GM12878 (cell line): Measurements from ENCODE around the gene FEZF2. TPM values are rescaled to one million over a fixed set of nuclear protein-coding genes. Genes with fewer than 3 reads are reported as not detected.

Experiments used
- ATAC-seq: fragments of 200-7000 bp; cut with Tn5 transposase; 3 replicates; pipeline ENCODE4 v1.9.1; 2020; ENCODE audit warnings: mild to moderate bottlenecking, moderate library complexity
- BruUV-seq: library from RNA; stranded (reverse); fragments of 400-500 nt; replicated peaks from 2 replicates; lab custom pipeline; 2021; lab: Mats Ljungman, UMichigan
- CTCF ChIA-PET: fragments of 300-600 bp; sonication (Branson Sonifier 250); formaldehyde crosslinking; extraction: SDS; loops from one replicate; lab custom pipeline; 2021; ENCODE audit warnings: inconsistent platforms; lab: Yijun Ruan, JAX
- POLR2A ChIA-PET: fragments of 350-600 bp; formaldehyde crosslinking; extraction: SDS; loops from one replicate; lab custom pipeline; 2021; ENCODE audit warnings: inconsistent platforms; lab: Charles Lee
- RAD21 ChIA-PET: fragments of 300-600 bp; sonication (Branson Sonifier 250); formaldehyde crosslinking; loops from one replicate; lab custom pipeline; 2023; ENCODE audit warnings: antibody characterized with exemption; ENCODE audit not compliant: unreplicated experiment; lab: Charles Lee
- SMC1A ChIA-PET: fragments of 300-600 bp; sonication (Branson Sonifier 250); formaldehyde crosslinking; loops from one replicate; lab custom pipeline; 2023; ENCODE audit not compliant: unreplicated experiment, uncharacterized antibody; lab: Charles Lee
- DNase-seq: peaks from one replicate; pipeline ENCODE4 v3.0.0-alpha.2; 2011; ENCODE audit warnings: low read depth, low spot score
- FAIRE-seq: peaks from 3 replicates; lab custom pipeline; 2011; peaks lifted over from hg19 to GRCh38; lab: Jason Lieb, UNC
- H2AFZ ChIP-seq: 2 replicates; pipeline ENCODE4 v1.6.0; 2011; ENCODE audit warnings: low read depth, low read length, control low read depth; ENCODE audit not compliant: control insufficient read depth
- H3K27ac ChIP-seq: 2 replicates; pipeline ENCODE4 v1.5.1; 2011; ENCODE audit warnings: control low read depth; ENCODE audit not compliant: control insufficient read depth, insufficient read depth
- H3K27me3 ChIP-seq, 2 experiments: replicated peaks in 1 of 2; 2 replicates each; pipeline versions ENCODE4 v1.6.0 to v1.6.1; 2011; ENCODE audit warnings: low read length in 1 of 2; ENCODE audit not compliant: control insufficient read depth in 2 of 2, insufficient read depth in 2 of 2
- H3K36me3 ChIP-seq, 2 experiments: 2 replicates each; pipeline ENCODE4 v1.5.1; 2011; ENCODE audit warnings: low read length in 1 of 2; ENCODE audit not compliant: control insufficient read depth in 2 of 2, insufficient read depth in 2 of 2
- H3K4me1 ChIP-seq: 2 replicates; pipeline ENCODE4 v1.6.1; 2011; ENCODE audit warnings: mild to moderate bottlenecking, low read length, moderate library complexity, mixed read lengths; ENCODE audit not compliant: control insufficient read depth, insufficient read depth
- H3K4me2 ChIP-seq: 2 replicates; pipeline ENCODE4 v1.6.0; 2011; ENCODE audit warnings: control low read depth; ENCODE audit not compliant: control insufficient read depth, insufficient read depth
- H3K4me3 ChIP-seq: fragments of 200-600 bp; sonication (generic); 2 replicates; pipeline ENCODE4 v1.5.1; 2016
- H3K79me2 ChIP-seq: 2 replicates; pipeline ENCODE4 v1.6.0; 2011; ENCODE audit warnings: low read length; ENCODE audit not compliant: control insufficient read depth, insufficient read depth
- H3K9ac ChIP-seq: 2 replicates; pipeline ENCODE4 v1.8.0; 2011; ENCODE audit warnings: low read length, control low read depth, mixed read lengths; ENCODE audit not compliant: control insufficient read depth, insufficient read depth
- H3K9me3 ChIP-seq: replicated peaks from 3 replicates; pipeline ENCODE4 v1.5.1; 2011; ENCODE audit warnings: mild to moderate bottlenecking, low read length; ENCODE audit not compliant: control insufficient read depth, insufficient read depth
- H4K20me1 ChIP-seq: 2 replicates; pipeline ENCODE4 v1.6.0; 2011; ENCODE audit not compliant: control insufficient read depth, insufficient read depth
- CREM ChIP-seq: IDR thresholded peaks from 2 replicates; pipeline ENCODE4 v1.6.1; 2014; ENCODE audit warnings: antibody characterized with exemption, low read depth
- EED ChIP-seq: sonication (generic); IDR thresholded peaks from 2 replicates; pipeline ENCODE4 v1.6.1; 2016; ENCODE audit warnings: antibody characterized with exemption, low read depth
- ETV6 ChIP-seq, 2 experiments: fragments of 450-650 bp in 1 of 2; IDR thresholded peaks in 1 of 2; conservative IDR thresholded peaks in 1 of 2; 2 replicates each; pipeline ENCODE4 v1.6.1; 2014; ENCODE audit warnings: antibody characterized with exemption in 1 of 2, borderline replicate concordance in 1 of 2, low read depth in 1 of 2, mild to moderate bottlenecking in 1 of 2, moderate library complexity in 1 of 2
- HDAC2 ChIP-seq: fragments of 200-600 bp; sonication (generic); IDR thresholded peaks from 2 replicates; pipeline ENCODE4 v1.6.1; 2017
- IRF3 ChIP-seq: fragments of 450-650 bp; IDR thresholded peaks from 2 replicates; pipeline ENCODE4 v1.6.1; 2014; ENCODE audit warnings: mild to moderate bottlenecking
- SREBF2 ChIP-seq: IDR thresholded peaks from 2 replicates; pipeline ENCODE4 v1.6.1; 2012; ENCODE audit warnings: mild to moderate bottlenecking, low read length
- SUZ12 ChIP-seq: fragments of 200-600 bp; sonication (generic); IDR thresholded peaks from one replicate; pipeline ENCODE4 v1.6.1; 2018; ENCODE audit warnings: antibody characterized with exemption, mild to moderate bottlenecking; ENCODE audit not compliant: unreplicated experiment
- WGBS: methylation state at CpG from one replicate; pipeline ENCODE4 v1.1.6; 2016; ENCODE audit warnings: low lambda C conversion rate; ENCODE audit not compliant: insufficient replicate concordance, insufficient coverage; ENCODE audit errors: missing lambda C conversion rate; 5-methylcytosine and 5-hydroxymethylcytosine counted together
- in situ Hi-C: fragments of 300-500 bp; cut with MboI; formaldehyde crosslinking; loops from 9 replicates; pipeline ENCODE4 v1.14.3; 2018; ENCODE audit warnings: mixed read lengths
- intact Hi-C: fragments of 100-400 bp; cut with micrococcal nuclease; formaldehyde crosslinking; loops from one replicate; pipeline ENCODE4 v1.14.2; 2022; ENCODE audit not compliant: unreplicated experiment
- polyA plus RNA-seq, 11 experiments: library from polyadenylated mRNA; depleted of rRNA in 4 of 11; unstranded in 6 of 11; stranded (reverse) in 5 of 11; fragments of >200 nt; fragmentation: Nextera tagmentation in 4 of 11; fragmentation: Illumina TruSeq in 1 of 11; extraction: Ambion mirVana in 4 of 11; extraction: Trizol in 1 of 11; gene quantifications; 1 replicate in 1 of 11; 2 replicates in 10 of 11; pipeline versions ENCODE4 v1.2.1 to v1.2.3, GENCODE V29; 2011 to 2016; ENCODE audit warnings: inconsistent platforms in 2 of 11, missing spikeins in 2 of 11, low read depth in 1 of 11
- total RNA-seq, 4 experiments: library from RNA; depleted of rRNA in 3 of 4; stranded (reverse); fragments of >200 nt in 3 of 4; fragmentation: Illumina TruSeq in 1 of 4; extraction: Trizol in 1 of 4; gene quantifications; 2 replicates each; pipeline versions ENCODE4 v1.2.1 to v1.2.3, GENCODE V29; 2013 to 2021

FEZF2 gene
- total and polyA plus RNA-seq, 10 of the 15 experiments (the other 5 are each of a cell fraction or from before 2014, with no cell fraction given): not detected

GRCh38 chr3:62403765-62404164 is 30.4 kb upstream of the FEZF2 start (continued):
- TF ChIP-seq CREM: no peak
- TF ChIP-seq SREBF2: no peak
- no peak for TF ChIP-seq EED
- TF ChIP-seq IRF3: no peak

GRCh38 chr3:62392626-62393292 is 19.4 kb upstream of the FEZF2 start:
- CTCF ChIA-PET: no interaction called here

More at GRCh38 chr3:62392626-62393292, 19.4 kb upstream of the FEZF2 start:
- WGBS: 9% methylated on average over 5 of the region's 5 CpGs
- Histone ChIP-seq H4K20me1 (no peaks in the 10 kb centered on the region), H3K4me3 (no peak overlapping the region), H3K4me2 (no peak overlapping the region), H3K79me2 (no peaks in the 10 kb centered on the region), H3K36me3 (no peaks in the 10 kb centered on the region), H2AFZ (no peak overlapping the region), H3K9ac (no peak overlapping the region), H3K27ac (no peak overlapping the region), H3K9me3 (no peaks in the 10 kb centered on the region), H3K4me1 (no peaks in the 10 kb centered on the region), H3K27me3 (no peaks in the 10 kb centered on the region; a peak in 1 of 4 replicates)
- FAIRE-seq (no peak), ATAC-seq (no peak), DNase-seq (no peak)
- SMC1A ChIA-PET: no interaction called here
- in situ Hi-C loops (no loop called here), intact Hi-C loops (no loop called here)
- no peak for TF ChIP-seq SREBF2
- TF ChIP-seq SUZ12: no peak
- TF ChIP-seq ETV6 (conservative IDR thresholded peaks at IDR 0.05 in 1 of 2, IDR thresholded peaks at IDR 0.05 in 1 of 2; ENCODE audit: borderline replicate concordance in 1 of 2, low read depth in 1 of 2): 0 out of 4 replicates have a peak, but pooled peaks of 1 of the 2 experiments have one; percentile 44
- no peak for TF ChIP-seq HDAC2
- RAD21 ChIA-PET: no interaction called here
- no TSS peak for BruUV-seq
- POLR2A ChIA-PET: no interaction called here
